ENCODE measurements around the gene CEACAM18.

DNA sequence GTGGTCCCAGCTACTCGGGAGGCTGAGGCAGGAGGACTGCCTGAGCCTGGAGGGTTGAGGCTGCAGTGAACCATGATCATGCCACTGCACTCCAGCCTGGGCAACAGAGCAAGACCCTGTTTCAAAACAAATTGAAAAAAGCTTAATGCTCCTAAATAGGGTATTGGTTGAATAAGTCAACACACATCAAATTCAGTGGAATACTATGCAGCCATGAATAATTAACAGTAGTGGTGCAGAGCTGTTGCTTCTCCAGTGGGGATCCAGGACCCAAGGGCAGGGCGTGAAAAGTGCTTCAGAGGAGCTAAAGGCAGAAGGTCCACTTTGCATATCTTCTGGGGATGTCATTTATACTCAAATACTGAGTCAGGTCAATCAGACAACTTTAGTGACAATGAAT lies 38.3 kb upstream of the CEACAM18 start:
- no peak for TF ChIP-seq POLR2AphosphoS5 (IDR thresholded peaks at IDR 0.05; ENCODE audit: low read depth, low read length)
- TF ChIP-seq, protein P1, sequence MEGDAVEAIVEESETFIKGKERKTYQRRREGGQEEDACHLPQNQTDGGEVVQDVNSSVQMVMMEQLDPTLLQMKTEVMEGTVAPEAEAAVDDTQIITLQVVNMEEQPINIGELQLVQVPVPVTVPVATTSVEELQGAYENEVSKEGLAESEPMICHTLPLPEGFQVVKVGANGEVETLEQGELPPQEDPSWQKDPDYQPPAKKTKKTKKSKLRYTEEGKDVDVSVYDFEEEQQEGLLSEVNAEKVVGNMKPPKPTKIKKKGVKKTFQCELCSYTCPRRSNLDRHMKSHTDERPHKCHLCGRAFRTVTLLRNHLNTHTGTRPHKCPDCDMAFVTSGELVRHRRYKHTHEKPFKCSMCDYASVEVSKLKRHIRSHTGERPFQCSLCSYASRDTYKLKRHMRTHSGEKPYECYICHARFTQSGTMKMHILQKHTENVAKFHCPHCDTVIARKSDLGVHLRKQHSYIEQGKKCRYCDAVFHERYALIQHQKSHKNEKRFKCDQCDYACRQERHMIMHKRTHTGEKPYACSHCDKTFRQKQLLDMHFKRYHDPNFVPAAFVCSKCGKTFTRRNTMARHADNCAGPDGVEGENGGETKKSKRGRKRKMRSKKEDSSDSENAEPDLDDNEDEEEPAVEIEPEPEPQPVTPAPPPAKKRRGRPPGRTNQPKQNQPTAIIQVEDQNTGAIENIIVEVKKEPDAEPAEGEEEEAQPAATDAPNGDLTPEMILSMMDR (IDR thresholded peaks at IDR 0.05) = no peak
- TF ChIP-seq TAF1 (IDR thresholded peaks at IDR 0.05; ENCODE audit: borderline replicate concordance, low read depth, low read length) = no peak
- TF ChIP-seq FOXM1 (IDR thresholded peaks at IDR 0.05; ENCODE audit: low read depth) = no peak
- TF ChIP-seq RAD21 (IDR thresholded peaks at IDR 0.05; ENCODE audit: low read length) = no peak

Data from SK-N-SH (cell line).